Mucosa of rectum (tissue), 2 donors: ENCODE results near the gene COA8.

Experiments used
- H3K27ac ChIP-seq, 2 donors: one replicate each; pipeline ENCODE4 v1.7.0; 2013; ENCODE audit warnings: inconsistent platforms in 2 of 2, low read depth in 2 of 2, low read length in 2 of 2
- H3K27me3 ChIP-seq, 2 donors: one replicate each; pipeline ENCODE4 v1.7.0; 2013; ENCODE audit warnings: low read length in 2 of 2; ENCODE audit not compliant: control insufficient read depth in 2 of 2, insufficient read depth in 2 of 2
- H3K36me3 ChIP-seq, 2 donors: one replicate each; pipeline ENCODE4 v1.7.0; 2013; ENCODE audit warnings: low read length in 2 of 2; ENCODE audit not compliant: control insufficient read depth in 2 of 2, insufficient read depth in 2 of 2
- H3K4me1 ChIP-seq, 2 donors: one replicate each; pipeline ENCODE4 v1.7.0; 2013; ENCODE audit warnings: low read length in 2 of 2, mild to moderate bottlenecking in 1 of 2; ENCODE audit not compliant: control insufficient read depth in 2 of 2, insufficient read depth in 2 of 2
- H3K4me3 ChIP-seq, 2 donors: one replicate each; pipeline ENCODE4 v1.7.0; 2013; ENCODE audit warnings: low read length in 2 of 2
- H3K9ac ChIP-seq, 2 donors: one replicate each; pipeline ENCODE4 v1.7.0; 2013; ENCODE audit warnings: low read length in 2 of 2, low read depth in 1 of 2, mild to moderate bottlenecking in 1 of 2
- H3K9me3 ChIP-seq, 2 donors: one replicate each; pipeline ENCODE4 v1.7.0; 2013; ENCODE audit warnings: low read length in 2 of 2; ENCODE audit not compliant: control insufficient read depth in 2 of 2
- donor health status: healthy.
- donor health status: Normal muscosa, but diverticular disease.

Gene COA8

DNA sequence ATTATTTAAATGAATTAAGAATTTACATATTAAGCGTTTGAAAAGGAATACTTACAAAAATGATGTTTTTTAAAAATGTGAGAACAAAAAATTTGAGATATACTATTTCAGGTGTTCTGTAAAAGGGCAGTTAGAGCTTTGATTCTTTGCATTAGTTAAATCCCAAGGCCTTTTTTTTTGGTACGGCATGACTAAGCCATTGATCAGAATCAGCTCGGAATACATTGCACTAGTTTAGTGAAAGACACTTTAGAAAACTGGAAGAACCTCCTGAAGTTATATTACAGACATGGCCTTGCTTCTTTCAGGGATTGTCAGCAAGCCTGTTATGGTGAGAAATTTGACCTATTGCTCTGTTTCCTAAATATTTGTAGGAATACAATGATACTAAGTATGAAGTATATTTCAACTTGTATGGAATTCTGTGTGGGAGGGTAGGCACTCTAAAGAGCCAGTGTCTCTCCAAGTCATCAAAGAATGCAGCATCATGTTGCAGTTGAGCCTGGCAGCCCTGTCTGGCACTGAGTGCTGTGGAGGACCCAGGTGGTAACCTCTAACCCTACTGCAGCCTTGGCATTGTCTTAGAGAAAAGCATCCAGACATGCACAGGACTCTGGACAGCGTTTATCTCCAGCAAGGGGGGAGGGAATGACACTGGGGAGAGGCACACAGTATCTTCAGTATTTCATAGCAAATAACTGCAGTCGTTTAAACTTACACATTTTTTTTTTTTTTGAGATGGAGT is 67.8 kb downstream of the COA8 start:
- no peaks in the 10 kb centered on the region for H3K9me3 ChIP-seq
- H3K27ac ChIP-seq = no peak overlapping the region
- peaks cover 21 to 24% of the 10 kb centered on the region in 2 donors for H3K4me1 ChIP-seq

DNA sequence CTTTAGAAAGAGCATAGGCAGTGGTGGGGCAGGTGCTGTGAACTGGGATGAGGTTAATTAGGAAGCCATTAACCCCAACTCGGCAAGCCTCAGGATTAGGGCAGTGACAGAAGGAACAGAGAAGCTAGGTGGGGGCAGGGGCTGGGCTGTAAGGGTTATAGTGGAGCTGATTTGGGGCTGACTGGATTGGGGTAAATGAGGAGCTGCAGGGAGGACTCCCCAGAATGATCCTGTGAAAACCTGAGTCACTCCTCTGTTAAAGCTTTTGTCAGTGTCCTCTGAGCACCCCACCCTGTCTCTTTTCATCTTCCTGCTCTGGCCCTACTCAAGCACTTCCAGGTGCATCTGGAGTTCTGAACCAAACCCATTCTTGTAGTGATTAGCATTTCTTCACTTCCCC is 70.6 kb downstream of the COA8 start:
- H3K4me3 ChIP-seq = no peak overlapping the region
- no peak overlapping the region for H3K27ac ChIP-seq
- H3K9me3 ChIP-seq = no peaks in the 10 kb centered on the region

More for the DNA sequence above, 67.8 kb downstream of the COA8 start:
- Histone ChIP-seq H3K4me3 (peak overlapping the region; percentile 79 to 93), H3K9ac (peak overlapping the region; percentile 86 to 96), H3K36me3 (peaks cover 0 to 3% of the 10 kb centered on the region in 2 donors), H3K27me3 (no peaks in the 10 kb centered on the region)

DNA sequence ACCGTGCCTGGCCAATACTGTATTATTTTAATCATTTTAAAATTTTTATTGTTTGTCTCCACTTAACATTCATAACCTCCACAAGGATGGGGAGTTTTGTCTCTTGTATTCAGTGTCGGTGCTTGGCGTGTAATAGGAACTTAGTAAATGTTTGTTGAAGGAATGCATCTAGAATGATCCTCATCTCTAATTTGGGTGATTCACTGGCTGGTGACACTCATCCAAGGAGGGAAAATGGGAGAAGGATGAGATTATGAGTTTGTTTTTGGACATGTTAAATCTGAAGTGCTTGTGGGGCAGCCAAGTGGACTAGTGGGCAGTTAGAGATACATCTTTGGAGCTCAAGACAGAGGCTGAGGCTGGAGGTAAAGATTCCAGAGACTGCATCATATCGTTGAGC is 71.4 kb downstream of the COA8 start:
- no peak overlapping the region for H3K9ac ChIP-seq
- H3K27me3 ChIP-seq = no peaks in the 10 kb centered on the region
- H3K9me3 ChIP-seq = no peaks in the 10 kb centered on the region
- no peak overlapping the region for H3K4me3 ChIP-seq
- peaks cover 8 to 10% of the 10 kb centered on the region in 2 donors for H3K4me1 ChIP-seq
- H3K27ac ChIP-seq = no peak overlapping the region
- H3K36me3 ChIP-seq = peaks cover 0 to 3% of the 10 kb centered on the region in 2 donors

More for the DNA sequence above, 70.6 kb downstream of the COA8 start:
- Histone ChIP-seq H3K27me3 (no peaks in the 10 kb centered on the region), H3K4me1 (peaks cover 9 to 11% of the 10 kb centered on the region in 2 donors), H3K36me3 (peaks cover 0 to 3% of the 10 kb centered on the region in 2 donors), H3K9ac (no peak overlapping the region)

GRCh38 chr14:103638594-103638993 is 75.8 kb downstream of the COA8 start:
- Histone ChIP-seq H3K27ac (no peak overlapping the region), H3K4me1 (no peaks in the 10 kb centered on the region), H3K9me3 (no peaks in the 10 kb centered on the region), H3K4me3 (no peak overlapping the region), H3K27me3 (no peaks in the 10 kb centered on the region), H3K36me3 (no peaks in the 10 kb centered on the region), H3K9ac (no peak overlapping the region)
